Central memory CD8-positive, alpha-beta T cell (primary cell): Measurements from ENCODE around the gene TBC1D22A.

Experiments used
- ATAC-seq: fragments of 150-1000 bp; cut with Tn5 transposase; replicated peaks from 2 replicates; pipeline ENCODE4 v1.10.0; 2022; ENCODE audit warnings: mild to moderate bottlenecking, moderate FRiP score, moderate number of reproducible peaks; ENCODE audit not compliant: poor library complexity, severe bottlenecking; ENCODE audit errors: extremely low read depth
- DNase-seq, 2 donors: peaks; one replicate each; pipeline ENCODE4 v3.0.0; 2021; ENCODE audit warnings: low spot score in 2 of 2
- H3K27ac Mint-ChIP-seq: one replicate; pipeline ENCODE4 v1.8.0; 2022; ENCODE audit warnings: low read depth, mild to moderate bottlenecking, moderate library complexity, mixed read lengths
- H3K27me3 Mint-ChIP-seq: one replicate; pipeline ENCODE4 v1.8.0; 2022; ENCODE audit warnings: mixed read lengths
- H3K36me3 Mint-ChIP-seq: one replicate; pipeline ENCODE4 v1.8.0; 2022; ENCODE audit warnings: mild to moderate bottlenecking, moderate library complexity, mixed read lengths; ENCODE audit not compliant: insufficient read depth
- H3K4me1 Mint-ChIP-seq: one replicate; pipeline ENCODE4 v1.8.0; 2022; ENCODE audit warnings: mixed read lengths
- H3K4me3 Mint-ChIP-seq: one replicate; pipeline ENCODE4 v1.8.0; 2022; ENCODE audit warnings: mild to moderate bottlenecking, moderate library complexity, mixed read lengths
- H3K9me3 Mint-ChIP-seq: one replicate; pipeline ENCODE4 v1.8.0; 2022; ENCODE audit warnings: mixed read lengths

Gene TBC1D22A

DNA sequence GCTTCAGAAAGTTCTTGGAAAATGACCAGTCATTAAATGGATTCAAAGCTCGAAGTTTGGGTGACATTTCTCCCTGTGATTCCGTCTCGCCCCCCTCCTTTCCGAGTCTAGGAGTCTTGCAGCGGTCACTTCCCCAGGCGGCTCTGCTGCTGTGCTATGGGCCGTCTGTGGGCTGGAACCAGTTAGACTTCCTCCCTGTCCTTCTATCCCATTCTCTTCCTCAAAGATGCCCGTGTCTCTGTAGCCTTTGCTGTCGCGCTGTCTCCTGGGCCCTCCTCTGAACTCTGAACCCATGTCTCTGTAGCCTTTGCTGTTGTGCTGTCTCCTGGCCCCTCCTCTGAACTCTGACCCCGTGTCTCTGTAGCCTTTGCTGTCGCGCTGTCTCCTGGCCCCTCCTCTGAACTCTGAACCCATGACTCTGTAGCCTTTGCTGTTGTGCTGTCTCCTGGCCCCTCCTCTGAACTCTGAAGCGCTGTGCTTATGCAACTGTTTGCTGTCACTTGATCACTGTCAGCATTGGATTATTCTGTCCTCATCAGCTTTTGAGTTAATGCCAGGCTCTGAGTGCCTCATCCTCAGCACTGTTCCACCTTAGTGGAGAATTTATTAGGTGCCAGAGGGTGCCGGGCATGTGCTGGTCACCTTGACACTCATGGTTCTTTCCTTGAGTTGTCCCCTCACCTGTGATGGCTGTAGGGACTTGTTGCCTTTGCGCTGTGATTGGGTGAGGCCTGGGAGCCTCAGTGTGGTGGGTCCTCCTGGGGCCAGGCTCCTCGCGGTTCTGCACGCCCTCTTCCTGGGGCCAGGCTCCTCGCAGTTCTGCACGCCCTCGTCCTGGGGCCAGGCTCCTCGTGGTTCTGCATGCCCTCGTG lies 173.3 kb downstream of the TBC1D22A start:
- no peaks in the 10 kb centered on the region for H3K27me3 Mint-ChIP-seq
- H3K9me3 Mint-ChIP-seq: no peaks in the 10 kb centered on the region
- no peak overlapping the region for H3K4me3 Mint-ChIP-seq
- H3K36me3 Mint-ChIP-seq: peaks cover 12% of the 10 kb centered on the region
- peak overlapping the region; percentile 17 for H3K27ac Mint-ChIP-seq
- peaks cover 39% of the 10 kb centered on the region for H3K4me1 Mint-ChIP-seq
- ATAC-seq (no peak), DNase-seq (no peak)

DNA sequence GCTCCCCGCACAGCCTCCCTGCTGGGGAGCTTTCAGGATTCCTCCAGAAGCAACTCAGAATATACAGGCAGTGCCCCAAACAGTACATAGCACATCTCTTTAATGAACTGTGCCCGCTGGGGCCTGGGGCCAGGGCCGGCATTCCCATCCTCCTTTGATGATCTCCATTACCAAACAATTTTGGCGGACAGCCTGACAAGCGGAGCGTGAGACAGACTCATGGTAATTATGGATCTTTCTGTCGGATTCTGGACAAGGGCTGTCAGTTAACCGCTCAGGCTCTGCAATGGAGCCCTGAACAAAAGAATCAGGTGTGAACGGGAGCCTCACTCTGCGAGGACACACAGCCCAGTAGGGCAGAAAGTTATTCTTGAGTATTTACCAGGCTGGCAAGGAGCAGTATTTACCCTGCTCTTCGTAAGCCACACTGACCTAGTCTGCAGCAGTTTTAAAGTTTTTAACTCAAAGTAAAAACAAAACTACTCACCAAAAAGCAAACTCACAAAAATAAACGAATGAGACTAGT lies 174.0 kb downstream of the TBC1D22A start:
- Mint-ChIP-seq H3K27me3 (no peaks in the 10 kb centered on the region), H3K36me3 (peaks cover 12% of the 10 kb centered on the region), H3K27ac (peak overlapping the region; percentile 17), H3K4me1 (peaks cover 39% of the 10 kb centered on the region), H3K9me3 (no peaks in the 10 kb centered on the region), H3K4me3 (no peak overlapping the region)
- no peak for DNase-seq
- ATAC-seq: no peak

DNA sequence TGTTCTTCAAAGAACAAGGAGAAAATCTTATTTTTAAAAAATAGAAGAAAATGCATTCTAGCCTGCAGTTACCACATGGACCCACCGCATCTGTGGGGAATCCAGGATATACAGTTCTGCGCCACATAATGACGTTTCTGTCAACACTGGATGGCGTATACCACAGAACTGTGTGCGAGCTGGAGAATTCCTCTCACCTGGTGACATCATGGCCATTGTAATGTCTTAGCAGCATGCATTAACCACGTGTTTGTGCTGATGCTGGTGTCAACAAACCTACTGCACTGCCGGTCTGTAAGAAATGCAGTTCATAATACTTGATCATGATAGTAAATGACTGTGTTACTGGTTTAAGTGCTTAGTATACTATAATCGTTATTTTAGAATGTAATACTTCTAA lies 174.7 kb downstream of the TBC1D22A start:
- H3K9me3 Mint-ChIP-seq: no peaks in the 10 kb centered on the region
- H3K4me3 Mint-ChIP-seq: no peak overlapping the region
- peaks cover 32% of the 10 kb centered on the region for H3K4me1 Mint-ChIP-seq
- H3K27me3 Mint-ChIP-seq: no peaks in the 10 kb centered on the region
- ATAC-seq (no peak), DNase-seq (no peak)
- no peak overlapping the region for H3K27ac Mint-ChIP-seq
- peaks cover 7% of the 10 kb centered on the region for H3K36me3 Mint-ChIP-seq

DNA sequence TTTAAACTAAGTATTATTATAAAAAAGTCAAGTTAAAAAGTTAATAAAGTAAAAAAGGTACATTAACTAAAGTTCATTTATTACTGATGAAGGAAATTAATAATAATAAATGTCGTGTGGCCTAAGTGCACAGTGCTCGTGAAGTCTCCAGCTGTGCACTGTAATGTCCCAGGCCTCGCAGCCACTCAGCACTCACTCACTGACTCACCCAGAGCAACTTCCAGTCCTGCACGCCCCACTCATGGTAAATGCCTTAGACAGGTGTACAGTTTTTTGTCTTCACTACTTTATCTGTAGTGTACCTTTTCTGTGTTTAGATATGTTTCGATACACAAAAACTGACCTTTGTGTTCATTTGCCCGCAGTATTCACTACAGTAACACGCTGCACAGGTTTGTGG lies 175.5 kb downstream of the TBC1D22A start:
- Mint-ChIP-seq H3K4me3 (no peak overlapping the region), H3K27ac (no peak overlapping the region), H3K9me3 (no peaks in the 10 kb centered on the region), H3K4me1 (peaks cover 31% of the 10 kb centered on the region), H3K36me3 (peaks cover 10% of the 10 kb centered on the region), H3K27me3 (no peaks in the 10 kb centered on the region)
- ATAC-seq (no peak), DNase-seq (no peak)

DNA sequence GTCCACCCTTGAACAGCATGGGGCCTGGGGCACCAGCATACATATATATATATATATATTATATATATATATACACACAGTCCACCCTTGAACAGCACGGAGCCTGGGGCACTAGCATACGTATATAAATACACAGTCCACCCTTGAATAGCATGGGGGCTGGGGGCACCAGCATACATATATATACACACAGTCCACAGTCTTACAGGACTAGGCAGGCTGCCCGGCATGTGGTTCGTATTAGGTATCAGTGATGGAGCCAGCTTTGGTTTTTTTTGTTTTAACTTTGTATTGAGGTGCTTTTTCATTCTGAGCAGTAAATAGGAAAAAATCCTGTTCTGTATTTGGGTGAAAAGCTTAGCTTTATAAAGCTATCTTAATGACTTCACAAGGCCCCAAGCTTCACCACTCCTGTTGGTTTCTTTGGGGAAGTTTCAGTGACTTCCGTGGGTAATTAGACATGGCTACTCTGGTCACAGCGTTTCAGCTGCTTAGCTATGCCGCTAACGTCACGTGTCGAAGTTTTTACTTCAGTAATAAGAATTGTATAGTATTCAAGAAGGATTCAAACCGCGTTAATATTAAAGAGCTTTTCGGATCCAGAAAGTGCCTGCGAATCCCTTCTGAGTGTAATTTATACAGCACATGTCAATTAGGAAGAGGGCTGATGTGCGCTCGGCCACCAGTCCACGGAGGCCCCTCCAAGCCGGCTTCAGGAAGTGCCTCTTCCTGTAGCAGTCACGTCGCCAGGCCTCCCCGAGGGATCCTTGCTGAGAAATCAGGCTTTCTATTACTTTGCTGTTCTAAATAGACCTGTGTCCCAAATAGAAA lies 179.7 kb downstream of the TBC1D22A start:
- H3K4me3 Mint-ChIP-seq: no peak overlapping the region

DNA sequence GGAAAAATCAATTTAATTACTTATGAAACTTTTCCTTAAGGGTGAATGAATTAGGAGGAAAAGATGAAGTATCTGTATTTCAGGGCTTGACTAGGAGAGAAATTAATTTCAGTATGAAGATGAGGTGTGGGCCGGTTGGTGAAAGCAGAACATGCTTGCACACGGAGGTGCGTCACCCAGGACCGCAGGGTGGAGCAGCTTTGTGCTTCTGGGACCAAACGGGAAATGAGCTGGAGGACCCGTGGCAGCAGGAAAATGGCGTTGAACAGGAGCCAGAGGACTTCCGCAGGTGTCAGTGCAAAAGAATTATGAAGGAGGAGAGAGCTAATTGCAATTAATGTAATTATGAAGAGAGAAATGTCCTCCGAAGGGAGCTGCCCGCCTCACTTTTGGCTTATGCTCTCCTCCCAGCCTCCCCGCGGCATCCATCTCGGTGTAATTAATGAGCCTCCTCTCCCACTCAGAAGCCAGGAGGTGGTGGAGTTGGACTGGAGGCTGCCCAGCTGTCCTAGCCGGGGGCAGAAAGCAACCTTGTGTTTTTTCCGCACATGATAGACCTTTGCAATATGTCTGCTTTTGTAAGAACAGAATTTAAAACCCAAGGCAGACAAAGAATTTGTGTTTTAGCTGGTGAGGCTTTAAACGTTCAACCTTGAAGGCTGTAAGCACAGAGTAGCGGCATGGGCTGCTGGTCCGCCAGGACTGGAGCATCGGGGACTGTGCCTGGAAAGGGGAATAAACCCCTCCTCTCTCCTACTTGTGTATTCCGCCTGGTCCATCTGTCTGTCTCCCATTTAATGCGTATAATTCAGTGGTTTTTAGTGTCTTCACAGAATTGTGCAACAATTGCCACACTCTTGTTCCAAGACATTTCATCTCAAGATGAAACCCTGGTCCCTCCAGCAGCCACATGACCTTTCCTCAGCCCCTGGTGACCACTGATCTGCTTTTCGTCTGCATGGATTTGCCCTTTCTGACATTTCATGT lies 180.6 kb downstream of the TBC1D22A start:
- DNase-seq (no peak), ATAC-seq (no peak)
- Mint-ChIP-seq H3K4me1 (peaks cover 22% of the 10 kb centered on the region), H3K36me3 (peaks cover 13% of the 10 kb centered on the region), H3K4me3 (no peak overlapping the region), H3K9me3 (no peaks in the 10 kb centered on the region), H3K27me3 (no peaks in the 10 kb centered on the region), H3K27ac (no peak overlapping the region)

More for the DNA sequence above, 179.7 kb downstream of the TBC1D22A start:
- Mint-ChIP-seq H3K27me3 (no peaks in the 10 kb centered on the region), H3K4me1 (peaks cover 15% of the 10 kb centered on the region), H3K36me3 (peaks cover 13% of the 10 kb centered on the region), H3K27ac (no peak overlapping the region), H3K9me3 (no peaks in the 10 kb centered on the region)
- ATAC-seq (no peak), DNase-seq (no peak)

DNA sequence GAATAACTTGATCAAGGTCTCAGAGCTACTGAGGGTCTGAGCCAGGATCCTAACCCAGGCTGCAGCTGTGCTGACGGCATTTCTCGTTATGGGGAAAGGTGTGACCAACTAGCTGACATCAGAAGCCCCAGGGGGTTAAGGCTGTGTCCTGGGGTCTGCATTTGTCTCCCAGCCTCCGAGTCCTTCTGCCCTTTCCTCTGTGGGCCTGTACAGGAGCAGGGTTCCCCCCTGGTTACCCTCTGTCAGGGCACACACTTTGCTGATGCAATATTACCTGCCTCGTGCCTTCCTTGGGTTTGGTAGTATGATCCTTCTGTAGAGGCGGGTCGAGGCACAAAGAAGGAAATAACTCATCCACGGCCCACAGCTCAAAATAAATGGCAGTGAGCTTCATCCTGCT lies 183.0 kb downstream of the TBC1D22A start:
- peaks cover 14% of the 10 kb centered on the region for H3K36me3 Mint-ChIP-seq
- no peak for ATAC-seq
- no peak for DNase-seq
- no peak overlapping the region for H3K4me3 Mint-ChIP-seq
- H3K27me3 Mint-ChIP-seq: no peaks in the 10 kb centered on the region
- H3K9me3 Mint-ChIP-seq: no peaks in the 10 kb centered on the region
- peaks cover 29% of the 10 kb centered on the region for H3K4me1 Mint-ChIP-seq
- no peak overlapping the region for H3K27ac Mint-ChIP-seq

DNA sequence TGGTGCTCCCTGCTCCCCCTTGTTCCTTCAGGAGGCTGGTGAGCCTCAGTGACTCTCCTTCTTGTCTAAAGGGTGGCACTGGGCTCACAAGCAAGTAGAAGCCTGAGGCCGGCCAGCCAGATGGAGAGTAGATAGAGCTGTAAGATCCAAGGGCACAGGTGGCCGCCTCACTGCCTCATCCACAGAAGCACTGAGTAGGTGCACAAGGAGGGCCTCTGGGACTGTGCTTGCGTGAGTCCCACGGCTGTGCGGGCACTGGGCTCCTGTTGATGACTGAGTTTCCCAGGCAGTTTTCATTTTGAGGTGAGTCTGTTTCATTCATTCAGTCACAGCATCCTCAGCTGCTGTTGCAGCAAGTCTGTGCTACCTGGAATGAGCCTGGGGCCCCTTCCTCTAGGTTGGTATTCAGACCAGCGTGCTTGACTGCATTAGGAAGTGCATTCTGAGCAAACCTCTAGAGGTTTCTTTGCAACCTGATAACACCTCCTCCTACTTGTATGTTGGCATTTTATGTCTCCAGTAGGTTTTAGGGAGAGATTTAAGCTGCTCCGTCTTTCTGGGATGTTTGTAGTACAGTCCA lies 184.0 kb downstream of the TBC1D22A start:
- Mint-ChIP-seq H3K9me3 (no peaks in the 10 kb centered on the region), H3K27me3 (no peaks in the 10 kb centered on the region), H3K4me1 (peaks cover 29% of the 10 kb centered on the region), H3K27ac (no peak overlapping the region), H3K4me3 (no peak overlapping the region), H3K36me3 (peaks cover 14% of the 10 kb centered on the region)
- ATAC-seq: no peak
- DNase-seq: no peak

DNA sequence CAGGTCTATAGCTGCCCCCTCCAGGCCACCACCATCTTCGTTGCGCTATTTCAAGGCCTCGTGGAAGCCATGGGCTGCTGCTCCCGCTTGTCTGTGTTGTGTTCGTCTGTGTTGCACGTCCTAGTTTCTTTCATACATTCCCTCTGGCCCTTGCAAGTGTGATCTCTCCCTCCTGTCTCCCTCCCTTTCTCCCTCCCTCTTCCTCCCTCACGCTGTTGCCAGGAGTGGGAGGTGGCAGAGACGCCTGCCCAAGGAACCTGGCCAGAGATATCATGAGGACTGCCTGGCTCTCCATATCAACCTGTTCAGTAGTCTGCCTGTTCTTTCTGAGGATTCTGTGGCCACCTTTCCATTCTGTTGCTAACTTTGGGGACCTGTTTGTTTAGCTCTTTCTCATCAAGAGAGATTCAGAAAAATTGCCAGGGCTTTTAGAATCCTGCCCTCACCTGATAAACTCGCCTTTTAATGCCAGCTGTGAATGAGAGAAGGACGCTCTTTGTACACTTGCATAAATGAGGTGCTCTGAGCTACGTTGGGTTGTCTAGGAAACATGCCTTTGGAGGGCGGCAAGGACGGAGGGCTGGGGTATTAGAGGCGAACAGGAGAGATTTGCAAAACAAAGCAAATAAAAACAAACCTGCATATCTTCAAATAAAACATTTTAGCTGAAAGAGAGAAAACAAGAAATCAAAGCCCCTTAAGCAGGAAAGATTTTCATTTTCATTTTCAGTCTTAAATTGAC lies 185.2 kb downstream of the TBC1D22A start:
- H3K36me3 Mint-ChIP-seq: peaks cover 14% of the 10 kb centered on the region
- no peaks in the 10 kb centered on the region for H3K27me3 Mint-ChIP-seq
- ATAC-seq: no peak
- peaks cover 37% of the 10 kb centered on the region for H3K4me1 Mint-ChIP-seq
- no peaks in the 10 kb centered on the region for H3K9me3 Mint-ChIP-seq
- no peak for DNase-seq
- H3K27ac Mint-ChIP-seq: no peak overlapping the region
- H3K4me3 Mint-ChIP-seq: no peak overlapping the region

DNA sequence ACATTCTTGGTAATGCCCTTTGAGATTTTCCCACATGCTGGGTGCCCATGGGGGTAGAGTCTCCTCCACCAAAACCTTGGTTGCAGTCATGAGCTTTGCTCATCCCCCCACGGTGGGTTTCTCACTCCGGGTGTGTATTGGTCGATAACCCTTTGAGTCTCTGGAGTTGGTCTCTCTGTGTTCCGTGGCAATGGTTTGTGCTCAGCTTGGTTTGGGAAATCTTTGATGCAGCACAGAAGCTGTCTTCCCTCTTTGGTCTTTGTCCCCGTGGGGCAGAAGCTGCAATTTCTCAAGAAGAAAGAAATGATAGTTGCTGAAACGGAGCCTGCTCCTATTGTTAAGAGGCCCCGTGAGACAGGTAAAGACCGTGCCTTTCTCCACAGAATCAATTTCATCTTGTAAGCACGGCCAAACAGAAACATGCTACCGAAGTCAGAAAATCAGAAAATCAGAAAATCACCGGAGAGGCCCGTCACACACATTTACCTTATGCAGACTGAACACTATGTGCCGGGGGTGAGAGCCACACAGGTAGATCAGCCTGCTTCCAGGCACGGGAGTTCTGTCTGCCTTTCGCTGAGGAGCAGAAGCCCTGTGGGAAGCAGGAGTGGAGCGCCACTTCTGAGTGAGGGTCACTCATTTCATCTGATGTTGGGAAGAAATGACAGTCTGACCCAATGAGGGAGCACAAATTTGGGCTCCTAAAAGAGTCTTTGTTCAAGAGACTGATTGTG lies 186.1 kb downstream of the TBC1D22A start:
- no peak overlapping the region for H3K4me3 Mint-ChIP-seq
- peaks cover 40% of the 10 kb centered on the region for H3K4me1 Mint-ChIP-seq
- no peak overlapping the region for H3K27ac Mint-ChIP-seq
- ATAC-seq (no peak), DNase-seq (no peak)
- H3K36me3 Mint-ChIP-seq: peaks cover 9% of the 10 kb centered on the region
- no peaks in the 10 kb centered on the region for H3K27me3 Mint-ChIP-seq
- no peaks in the 10 kb centered on the region for H3K9me3 Mint-ChIP-seq

DNA sequence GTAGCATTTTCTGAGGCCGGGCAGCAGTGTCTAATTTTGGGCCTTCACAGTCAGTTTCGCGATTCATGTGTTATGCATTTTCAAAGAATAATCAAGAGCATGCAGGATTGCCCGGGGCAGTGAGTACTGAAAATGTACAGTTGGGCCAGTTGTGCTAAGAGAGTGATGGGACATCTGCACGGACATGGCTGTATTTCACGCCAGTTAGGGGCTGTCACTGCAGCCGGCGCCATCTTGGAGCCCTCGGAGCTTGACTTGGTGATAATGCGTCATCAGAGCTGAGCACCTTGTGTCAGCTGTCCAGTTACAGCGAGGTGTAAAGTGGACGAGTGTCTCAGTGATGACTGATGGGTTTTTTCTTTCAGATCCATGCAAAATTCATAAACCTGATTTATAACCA lies 188.9 kb downstream of the TBC1D22A start:
- no peak overlapping the region for H3K4me3 Mint-ChIP-seq
- ATAC-seq (no peak), DNase-seq (no peak)
- peaks cover 44% of the 10 kb centered on the region for H3K4me1 Mint-ChIP-seq
- H3K27ac Mint-ChIP-seq: no peak overlapping the region
- peaks cover 5% of the 10 kb centered on the region for H3K36me3 Mint-ChIP-seq
- no peaks in the 10 kb centered on the region for H3K27me3 Mint-ChIP-seq
- no peaks in the 10 kb centered on the region for H3K9me3 Mint-ChIP-seq
